H1 (cell line): ENCODE data around the gene USP12.

ENCODE experiments used
- EZH2 ChIP-seq: fragments of 200-600 bp; sonication (generic); IDR thresholded peaks from 2 replicates; pipeline ENCODE4 v1.7.1; 2012; ENCODE audit warnings: low read depth, mild to moderate bottlenecking, moderate library complexity, low read length, inconsistent platforms; ENCODE audit not compliant: severe bottlenecking
- POLR2A ChIP-seq, 2 experiments: IDR thresholded peaks; 1 replicate in 1 of 2; 2 replicates in 1 of 2; pipeline ENCODE4 v1.6.1; 2011; ENCODE audit warnings: low read depth in 2 of 2, low read length in 2 of 2, mild to moderate bottlenecking in 2 of 2; ENCODE audit errors: control extremely low read depth in 1 of 2

DNA sequence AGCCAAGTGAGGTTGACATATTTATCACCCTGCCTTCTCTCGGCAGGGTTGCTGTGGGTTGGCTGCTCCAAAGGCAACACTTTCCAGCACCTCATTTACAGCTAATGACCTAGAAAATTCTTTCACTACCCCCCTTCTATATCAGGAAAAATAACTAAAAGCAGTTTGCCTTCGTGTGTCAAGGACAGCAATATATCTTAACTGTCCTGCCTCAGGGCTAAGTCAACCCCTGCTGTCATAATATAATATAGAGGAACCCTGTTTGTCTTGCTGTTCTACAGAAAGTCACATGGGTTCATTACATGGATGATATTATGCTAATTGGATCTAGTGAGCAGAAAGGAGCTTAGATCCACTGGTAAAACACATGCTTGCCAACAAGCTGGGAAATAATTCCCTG lies 28.1 kb upstream of the USP12 start:
- TF ChIP-seq POLR2A (IDR thresholded peaks at IDR 0.05; ENCODE audit: control extremely low read depth in 1 of 2, low read depth in 2 of 2, low read length in 2 of 2), result no peak
- TF ChIP-seq EZH2, result no peak
